Subcutaneous abdominal adipose tissue (tissue), 5 donors: ENCODE data around the gene IL2RA.

Source experiments
- H3K27ac ChIP-seq: one replicate; pipeline ENCODE4 v1.7.0; 2013; ENCODE audit warnings: low read depth, mild to moderate bottlenecking, inconsistent platforms, low read length, moderate library complexity
- H3K27me3 ChIP-seq, 5 donors: one replicate each; pipeline ENCODE4 v1.7.0; 2013; ENCODE audit warnings: low read length in 5 of 5, inconsistent platforms in 1 of 5; ENCODE audit not compliant: control insufficient read depth in 5 of 5, insufficient read depth in 4 of 5
- H3K36me3 ChIP-seq, 5 donors: one replicate each; pipeline ENCODE4 v1.7.0; 2013; ENCODE audit warnings: low read length in 5 of 5; ENCODE audit not compliant: control insufficient read depth in 5 of 5, insufficient read depth in 5 of 5
- H3K4me1 ChIP-seq, 5 donors: one replicate each; pipeline ENCODE4 v1.7.0; 2013; ENCODE audit warnings: low read length in 5 of 5, mild to moderate bottlenecking in 3 of 5, moderate library complexity in 1 of 5; ENCODE audit not compliant: control insufficient read depth in 5 of 5, insufficient read depth in 5 of 5
- H3K4me3 ChIP-seq, 5 donors: one replicate each; pipeline ENCODE4 v1.7.0; 2013; ENCODE audit warnings: low read length in 5 of 5, low read depth in 1 of 5
- H3K9ac ChIP-seq, 5 donors: one replicate each; pipeline ENCODE4 v1.7.0; 2013; ENCODE audit warnings: low read length in 5 of 5, mild to moderate bottlenecking in 4 of 5, moderate library complexity in 3 of 5
- H3K9me3 ChIP-seq, 5 donors: one replicate each; pipeline ENCODE4 v1.7.0; 2013; ENCODE audit warnings: low read length in 5 of 5; ENCODE audit not compliant: control insufficient read depth in 5 of 5
- donor health status: healthy.
- donor health status: healthy.
- donor health status: healthy.
- donor health status: healthy.
- donor health status: healthy.

IL2RA gene

DNA sequence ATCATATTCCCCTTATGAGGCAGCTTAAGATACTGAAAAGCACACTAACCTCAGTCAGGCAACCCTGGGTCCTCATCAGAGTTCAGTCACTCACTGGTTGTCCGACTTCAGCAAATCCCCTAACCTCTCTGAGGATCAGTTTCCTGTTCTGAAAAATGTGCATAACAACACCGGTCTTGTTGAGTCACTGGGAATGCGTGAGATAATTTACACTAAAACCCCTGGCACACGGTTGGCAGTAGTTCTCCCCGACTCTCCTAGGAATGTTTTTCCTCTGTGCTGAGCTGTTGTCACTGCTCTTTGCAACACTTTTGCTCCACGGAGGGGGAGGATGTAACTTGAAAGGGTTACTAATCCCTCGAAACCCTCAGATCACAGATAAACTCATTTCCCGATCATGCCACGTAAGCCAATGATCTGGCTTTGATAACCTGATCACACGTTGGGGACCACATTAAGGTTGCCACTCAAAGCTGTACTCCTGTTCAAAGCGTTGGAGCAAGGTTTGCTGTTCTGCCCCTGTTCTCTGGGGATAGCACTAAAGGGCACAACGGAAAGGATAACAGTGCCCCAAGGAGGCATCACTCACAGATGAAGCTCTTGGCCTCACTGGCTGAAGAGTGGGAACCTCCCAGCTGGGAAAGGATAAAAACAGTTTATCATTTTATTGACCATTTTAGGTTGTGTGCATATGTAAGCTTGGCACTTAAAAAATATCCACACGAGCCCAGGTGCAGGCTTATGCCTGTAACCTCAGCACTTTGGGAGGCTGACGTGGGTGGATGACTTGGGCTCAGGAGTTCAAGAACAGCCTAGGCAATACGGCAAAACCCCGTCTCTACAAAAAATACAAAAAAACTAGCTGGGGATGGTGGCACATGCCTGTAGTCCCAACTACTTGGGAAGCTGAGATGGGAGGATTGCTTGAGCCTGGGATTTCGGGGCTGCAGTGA lies 21.6 kb upstream of the IL2RA start:
- Histone ChIP-seq H3K27ac (no peak overlapping the region), H3K4me3 (peak overlapping the region in 3 of 5 donors; percentile 2 to 34 (median 14)), H3K27me3 (no peaks in the 10 kb centered on the region), H3K36me3 (no peaks in the 10 kb centered on the region), H3K4me1 (peaks cover 11 to 34% (median 31%) of the 10 kb centered on the region in 5 donors), H3K9ac (peak overlapping the region in 1 of 5 donors; percentile 17), H3K9me3 (no peaks in the 10 kb centered on the region)

- Histone ChIP-seq H3K9ac (peak overlapping the region in 1 of 5 donors; percentile 17), H3K4me1 (peaks cover 11 to 31% (median 26%) of the 10 kb centered on the region in 5 donors), H3K36me3 (no peaks in the 10 kb centered on the region), H3K4me3 (peak overlapping the region in 3 of 5 donors; percentile 2 to 34 (median 14)), H3K9me3 (no peaks in the 10 kb centered on the region), H3K27ac (no peak overlapping the region), H3K27me3 (no peaks in the 10 kb centered on the region)
Measured at GRCh38 chr10:6082496-6083395, 20.6 kb upstream of the IL2RA start.

- Histone ChIP-seq H3K4me1 (peaks cover 7 to 19% (median 16%) of the 10 kb centered on the region in 5 donors), H3K27me3 (no peaks in the 10 kb centered on the region), H3K4me3 (no peak overlapping the region), H3K36me3 (no peaks in the 10 kb centered on the region), H3K27ac (no peak overlapping the region), H3K9ac (no peak overlapping the region), H3K9me3 (no peaks in the 10 kb centered on the region)
Measured at GRCh38 chr10:6080417-6080973, 18.3 kb upstream of the IL2RA start.

GRCh38 chr10:6079044-6079443 lies 16.9 kb upstream of the IL2RA start:
- H3K4me1 ChIP-seq, result peaks cover 7 to 22% (median 16%) of the 10 kb centered on the region in 5 donors
- H3K36me3 ChIP-seq, result no peaks in the 10 kb centered on the region
- no peaks in the 10 kb centered on the region for H3K9me3 ChIP-seq
- no peak overlapping the region for H3K4me3 ChIP-seq
- H3K9ac ChIP-seq, result no peak overlapping the region
- no peaks in the 10 kb centered on the region for H3K27me3 ChIP-seq
- no peak overlapping the region for H3K27ac ChIP-seq

DNA sequence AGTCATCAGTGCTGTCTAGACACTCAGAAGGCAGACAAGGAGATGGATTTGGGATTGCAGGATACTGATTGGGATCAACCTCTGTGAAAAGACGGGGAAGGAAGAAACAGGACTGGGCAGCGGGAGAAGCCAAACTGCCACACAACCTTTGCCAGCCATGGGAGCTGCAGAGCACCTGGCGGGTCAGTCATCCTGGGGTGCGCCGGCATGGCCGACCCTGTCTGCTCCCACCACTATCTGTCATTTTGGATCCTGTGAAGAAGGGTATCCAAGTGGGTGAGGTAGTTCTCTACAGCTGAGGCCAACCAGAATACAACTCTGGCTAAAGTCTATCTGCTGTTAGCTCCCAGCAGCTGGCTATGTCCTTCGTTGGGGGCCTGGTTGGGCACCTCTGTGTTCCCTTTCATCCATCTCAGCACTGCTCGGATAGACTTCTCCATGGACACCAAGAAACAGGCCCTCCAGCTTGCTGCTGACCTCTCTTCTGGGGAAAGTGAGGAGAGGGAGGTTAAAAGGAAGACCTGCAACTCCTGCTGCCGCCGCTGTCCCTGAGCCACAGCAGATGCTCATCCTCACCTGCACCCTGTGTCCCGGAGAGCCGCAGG lies 15.0 kb upstream of the IL2RA start:
- no peaks in the 10 kb centered on the region for H3K36me3 ChIP-seq
- no peaks in the 10 kb centered on the region for H3K27me3 ChIP-seq
- H3K4me1 ChIP-seq, result peaks cover 0 to 9% (median 5%) of the 10 kb centered on the region in 5 donors
- H3K9me3 ChIP-seq, result no peaks in the 10 kb centered on the region
- H3K9ac ChIP-seq, result no peak overlapping the region
- H3K4me3 ChIP-seq, result no peak overlapping the region
- H3K27ac ChIP-seq, result no peak overlapping the region

DNA sequence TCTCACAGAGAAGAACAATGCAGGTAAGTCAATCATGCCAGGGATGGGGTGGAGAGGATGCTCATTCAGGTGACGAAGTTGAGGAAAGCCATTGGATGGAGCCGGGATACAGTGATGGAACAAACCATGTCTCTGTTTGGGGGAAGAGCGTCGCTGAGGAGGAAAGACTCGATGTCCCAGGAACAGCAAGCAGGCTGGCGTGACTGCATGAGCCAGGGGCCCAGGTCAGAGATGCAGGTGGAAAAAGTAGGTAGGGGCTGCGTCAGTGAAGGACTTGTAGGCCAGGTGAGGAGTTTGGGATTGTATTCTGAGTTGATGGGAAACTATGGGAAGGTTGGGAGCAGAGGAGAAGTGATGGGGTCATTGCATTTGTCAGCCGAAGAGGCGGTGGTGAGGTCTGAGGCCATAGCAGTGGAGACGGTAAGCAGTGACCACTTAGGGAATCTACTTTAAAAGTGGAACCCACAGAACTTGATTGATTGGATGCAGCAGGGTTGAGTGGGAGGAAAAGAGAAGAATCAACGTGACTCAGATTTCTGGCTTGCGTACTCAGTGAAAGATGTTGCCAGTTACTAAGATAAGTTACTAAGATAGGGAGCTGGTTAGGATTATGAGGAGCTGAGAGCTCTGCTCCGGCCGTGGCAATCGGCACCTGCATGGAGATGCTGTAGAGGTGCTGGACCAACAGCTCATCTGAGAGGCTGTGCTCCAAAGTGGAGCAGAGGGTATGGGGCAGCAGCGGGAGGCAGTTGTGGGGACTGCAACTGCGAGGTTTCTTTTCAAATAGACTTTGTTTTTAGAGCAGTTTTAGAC lies 12.5 kb upstream of the IL2RA start:
- Histone ChIP-seq H3K36me3 (no peaks in the 10 kb centered on the region), H3K27ac (no peak overlapping the region)

DNA sequence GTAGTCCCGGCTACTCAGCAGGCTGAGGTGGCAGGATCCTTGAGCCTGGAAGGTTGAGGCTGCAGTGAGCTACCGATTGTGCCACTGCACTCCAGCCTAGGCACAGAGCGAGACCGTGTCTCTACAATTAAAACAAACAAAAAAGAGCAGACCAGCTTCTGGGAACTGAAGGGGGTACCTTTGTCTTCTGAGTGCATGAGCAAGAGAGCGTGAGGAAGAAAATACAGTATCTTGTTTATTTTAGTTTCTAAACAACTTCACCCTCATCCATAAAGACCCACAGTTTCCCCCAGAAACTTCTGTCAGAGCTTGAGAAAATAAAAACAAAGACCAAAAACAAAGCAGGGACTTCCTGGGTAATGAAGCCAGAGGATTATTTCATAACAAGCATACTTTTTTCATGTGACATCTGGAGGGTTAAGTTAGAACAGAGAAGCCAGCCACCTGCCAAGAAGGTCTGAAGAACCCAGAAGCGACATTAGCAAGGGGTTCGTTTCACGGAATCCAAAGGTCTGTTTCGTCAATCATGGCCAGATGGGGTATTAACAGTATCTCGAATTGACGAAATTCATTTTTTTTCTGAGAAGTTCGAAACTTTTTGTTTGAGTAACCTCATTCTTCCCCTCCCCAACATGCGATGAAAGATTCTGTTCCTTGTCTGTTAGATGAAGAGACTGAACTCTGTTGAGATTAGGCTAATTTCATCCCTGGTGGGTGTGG lies 10.2 kb upstream of the IL2RA start:
- peaks cover 0 to 47% (median 40%) of the 10 kb centered on the region in 5 donors for H3K4me1 ChIP-seq
- no peaks in the 10 kb centered on the region for H3K27me3 ChIP-seq
- peak overlapping the region in 1 of 5 donors; percentile 23 for H3K4me3 ChIP-seq
- peak overlapping the region; percentile 47 for H3K27ac ChIP-seq
- H3K9ac ChIP-seq, result no peak overlapping the region
- H3K36me3 ChIP-seq, result no peaks in the 10 kb centered on the region
- H3K9me3 ChIP-seq, result no peaks in the 10 kb centered on the region

More for the DNA sequence above, 12.5 kb upstream of the IL2RA start:
- Histone ChIP-seq H3K9ac (no peak overlapping the region), H3K27me3 (no peaks in the 10 kb centered on the region), H3K9me3 (no peaks in the 10 kb centered on the region), H3K4me1 (peaks cover 0 to 27% (median 22%) of the 10 kb centered on the region in 5 donors), H3K4me3 (no peak overlapping the region)

- no peak overlapping the region for H3K27ac ChIP-seq
- peak overlapping the region in 1 of 5 donors; percentile 4 for H3K4me3 ChIP-seq
Measured at GRCh38 chr10:6071181-6072175, 9.3 kb upstream of the IL2RA start.

More at GRCh38 chr10:6071181-6072175, 9.3 kb upstream of the IL2RA start:
- Histone ChIP-seq H3K36me3 (no peaks in the 10 kb centered on the region), H3K9ac (no peak overlapping the region), H3K4me1 (peaks cover 0 to 56% (median 44%) of the 10 kb centered on the region in 5 donors), H3K27me3 (no peaks in the 10 kb centered on the region), H3K9me3 (no peaks in the 10 kb centered on the region)
